Gastrocnemius medialis (tissue), 4 donors: ENCODE measurements around the gene APP.

Experiments
- POLR2A ChIP-seq, 2 donors: fragments of 450-650 bp; IDR thresholded peaks; one replicate each; pipeline ENCODE4 v1.6.1; 2017; ENCODE audit warnings: antibody characterized with exemption in 2 of 2, mild to moderate bottlenecking in 2 of 2, moderate library complexity in 2 of 2
- TF ChIP-seq, protein P1 (sequence below), 5 experiments: fragments of 450-650 bp in 3 of 5; fragments of 200-600 bp in 2 of 5; sonication (generic) in 2 of 5; IDR thresholded peaks in 4 of 5; conservative IDR thresholded peaks in 1 of 5; 1 replicate in 4 of 5; 2 replicates in 1 of 5; pipeline ENCODE4 v1.5.1; 2016 to 2019; ENCODE audit warnings: antibody characterized with exemption in 5 of 5, mild to moderate bottlenecking in 3 of 5, moderate library complexity in 3 of 5

DNA sequence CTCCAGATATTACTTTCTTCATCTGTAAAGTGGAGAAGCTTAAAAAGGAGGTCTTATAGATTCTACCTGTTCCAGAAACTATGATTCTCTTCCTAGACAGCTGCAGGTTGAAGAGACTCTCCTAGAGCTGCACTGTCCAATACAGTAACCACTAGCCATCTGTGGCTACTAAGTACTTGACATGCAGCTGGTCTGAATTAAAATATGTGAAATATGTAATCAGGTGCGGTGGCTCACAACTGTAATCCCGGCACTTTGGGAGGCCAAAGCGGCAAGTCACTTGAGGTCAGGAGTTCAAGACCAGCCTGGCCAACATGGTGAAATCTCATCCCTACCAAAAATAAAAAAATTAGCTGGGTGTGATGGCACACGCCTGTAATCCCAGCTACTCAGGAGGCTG lies 15.8 kb downstream of the APP start:
- TF ChIP-seq, protein P1, sequence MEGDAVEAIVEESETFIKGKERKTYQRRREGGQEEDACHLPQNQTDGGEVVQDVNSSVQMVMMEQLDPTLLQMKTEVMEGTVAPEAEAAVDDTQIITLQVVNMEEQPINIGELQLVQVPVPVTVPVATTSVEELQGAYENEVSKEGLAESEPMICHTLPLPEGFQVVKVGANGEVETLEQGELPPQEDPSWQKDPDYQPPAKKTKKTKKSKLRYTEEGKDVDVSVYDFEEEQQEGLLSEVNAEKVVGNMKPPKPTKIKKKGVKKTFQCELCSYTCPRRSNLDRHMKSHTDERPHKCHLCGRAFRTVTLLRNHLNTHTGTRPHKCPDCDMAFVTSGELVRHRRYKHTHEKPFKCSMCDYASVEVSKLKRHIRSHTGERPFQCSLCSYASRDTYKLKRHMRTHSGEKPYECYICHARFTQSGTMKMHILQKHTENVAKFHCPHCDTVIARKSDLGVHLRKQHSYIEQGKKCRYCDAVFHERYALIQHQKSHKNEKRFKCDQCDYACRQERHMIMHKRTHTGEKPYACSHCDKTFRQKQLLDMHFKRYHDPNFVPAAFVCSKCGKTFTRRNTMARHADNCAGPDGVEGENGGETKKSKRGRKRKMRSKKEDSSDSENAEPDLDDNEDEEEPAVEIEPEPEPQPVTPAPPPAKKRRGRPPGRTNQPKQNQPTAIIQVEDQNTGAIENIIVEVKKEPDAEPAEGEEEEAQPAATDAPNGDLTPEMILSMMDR (IDR thresholded peaks at IDR 0.05 in 4 of 5, conservative IDR thresholded peaks at IDR 0.05 in 1 of 5), result no peak
- no peak for TF ChIP-seq POLR2A (IDR thresholded peaks at IDR 0.05)
